IPS-20b (cell line): ENCODE results near the gene ENGASE.

Source experiments
- H3K27ac ChIP-seq: one replicate; pipeline ENCODE4 v1.5.1; 2013; ENCODE audit warnings: low read length
- H3K27me3 ChIP-seq: 2 replicates; pipeline ENCODE4 v1.6.1; 2013; ENCODE audit warnings: mild to moderate bottlenecking, low read length, inconsistent platforms; ENCODE audit not compliant: insufficient read depth
- H3K36me3 ChIP-seq: 2 replicates; pipeline ENCODE4 v1.6.1; 2013; ENCODE audit warnings: low read depth, mild to moderate bottlenecking, inconsistent platforms, low read length, moderate library complexity; ENCODE audit not compliant: insufficient read depth
- H3K4me1 ChIP-seq: 2 replicates; pipeline ENCODE4 v1.6.1; 2013; ENCODE audit warnings: mild to moderate bottlenecking, control low read depth, inconsistent platforms, low read length, moderate library complexity; ENCODE audit not compliant: insufficient read depth
- H3K4me3 ChIP-seq: 2 replicates; pipeline ENCODE4 v1.5.1; 2013; ENCODE audit warnings: mild to moderate bottlenecking, low read length, inconsistent platforms
- H3K9ac ChIP-seq: 2 replicates; pipeline ENCODE4 v1.6.1; 2013; ENCODE audit warnings: low read depth, mild to moderate bottlenecking, inconsistent platforms, low read length, moderate library complexity
- H3K9me3 ChIP-seq: 2 replicates; pipeline ENCODE4 v1.6.1; 2013; ENCODE audit warnings: mild to moderate bottlenecking, low read depth, low read length, inconsistent platforms; ENCODE audit not compliant: insufficient read depth

ENGASE gene

GRCh38 chr17:79048826-79049755, 25.5 kb upstream of the ENGASE start:
- H3K9ac ChIP-seq = no peak overlapping the region
- H3K4me1 ChIP-seq = no peaks in the 10 kb centered on the region; the same call in 1 of the 2 replicates

GRCh38 chr17:79049821-79050220, 24.8 kb upstream of the ENGASE start:
- Histone ChIP-seq H3K36me3 (no peaks in the 10 kb centered on the region), H3K4me3 (no peak overlapping the region), H3K27me3 (peaks cover 10% of the 10 kb centered on the region), H3K9ac (no peak overlapping the region), H3K9me3 (no peaks in the 10 kb centered on the region; the same call in 1 of the 2 replicates), H3K4me1 (no peaks in the 10 kb centered on the region; the same call in 1 of the 2 replicates), H3K27ac (no peak overlapping the region)

More at GRCh38 chr17:79048826-79049755, 25.5 kb upstream of the ENGASE start:
- Histone ChIP-seq H3K27ac (no peak overlapping the region), H3K36me3 (no peaks in the 10 kb centered on the region), H3K9me3 (no peaks in the 10 kb centered on the region; the same call in 1 of the 2 replicates), H3K27me3 (peaks cover 17% of the 10 kb centered on the region), H3K4me3 (no peak overlapping the region)

GRCh38 chr17:79050551-79050950, 24.1 kb upstream of the ENGASE start:
- Histone ChIP-seq H3K4me1 (no peaks in the 10 kb centered on the region), H3K36me3 (no peaks in the 10 kb centered on the region), H3K4me3 (no peak overlapping the region), H3K9me3 (no peaks in the 10 kb centered on the region; the same call in 1 of the 2 replicates), H3K27me3 (peaks cover 2% of the 10 kb centered on the region), H3K9ac (no peak overlapping the region), H3K27ac (no peak overlapping the region)

GRCh38 chr17:79051306-79051705, 23.3 kb upstream of the ENGASE start:
- Histone ChIP-seq H3K27me3 (no peaks in the 10 kb centered on the region; the same call in 1 of the 2 replicates), H3K9ac (no peak overlapping the region), H3K4me3 (no peak overlapping the region), H3K9me3 (no peaks in the 10 kb centered on the region; the same call in 1 of the 2 replicates), H3K4me1 (no peaks in the 10 kb centered on the region), H3K27ac (no peak overlapping the region), H3K36me3 (no peaks in the 10 kb centered on the region)

- Histone ChIP-seq H3K36me3 (no peaks in the 10 kb centered on the region), H3K4me1 (no peaks in the 10 kb centered on the region), H3K27me3 (no peaks in the 10 kb centered on the region; the same call in 1 of the 2 replicates), H3K9ac (no peak overlapping the region), H3K27ac (no peak overlapping the region), H3K9me3 (no peaks in the 10 kb centered on the region; the same call in 1 of the 2 replicates), H3K4me3 (no peak overlapping the region)
Measured at GRCh38 chr17:79052131-79052530, 22.5 kb upstream of the ENGASE start.

- H3K9ac ChIP-seq = no peak overlapping the region
- no peaks in the 10 kb centered on the region; the same call in 1 of the 2 replicates for H3K27me3 ChIP-seq
- H3K4me3 ChIP-seq = no peak overlapping the region
- H3K36me3 ChIP-seq = no peaks in the 10 kb centered on the region
- H3K27ac ChIP-seq = no peak overlapping the region
- no peaks in the 10 kb centered on the region for H3K4me1 ChIP-seq
- no peaks in the 10 kb centered on the region; the same call in 1 of the 2 replicates for H3K9me3 ChIP-seq
Measured at GRCh38 chr17:79053251-79053925, 21.2 kb upstream of the ENGASE start.

GRCh38 chr17:79054200-79054960, 20.2 kb upstream of the ENGASE start:
- H3K36me3 ChIP-seq = no peaks in the 10 kb centered on the region
- no peaks in the 10 kb centered on the region; the same call in 1 of the 2 replicates for H3K9me3 ChIP-seq
- H3K27me3 ChIP-seq = no peaks in the 10 kb centered on the region; the same call in 1 of the 2 replicates
- no peaks in the 10 kb centered on the region for H3K4me1 ChIP-seq
- H3K9ac ChIP-seq = no peak overlapping the region
- H3K4me3 ChIP-seq = no peak overlapping the region
- H3K27ac ChIP-seq = no peak overlapping the region

GRCh38 chr17:79055197-79055596, 19.4 kb upstream of the ENGASE start:
- H3K27ac ChIP-seq = no peak overlapping the region
- H3K36me3 ChIP-seq = no peaks in the 10 kb centered on the region
- H3K4me1 ChIP-seq = no peaks in the 10 kb centered on the region
- H3K9ac ChIP-seq = no peak overlapping the region
- H3K4me3 ChIP-seq = no peak overlapping the region
- no peaks in the 10 kb centered on the region; the same call in 1 of the 2 replicates for H3K9me3 ChIP-seq
- H3K27me3 ChIP-seq = no peaks in the 10 kb centered on the region; the same call in 1 of the 2 replicates

- Histone ChIP-seq H3K9me3 (no peaks in the 10 kb centered on the region; the same call in 1 of the 2 replicates), H3K27me3 (no peaks in the 10 kb centered on the region), H3K4me3 (no peak overlapping the region), H3K9ac (no peak overlapping the region), H3K27ac (no peak overlapping the region), H3K36me3 (no peaks in the 10 kb centered on the region), H3K4me1 (no peaks in the 10 kb centered on the region)
Measured at GRCh38 chr17:79057737-79058385, 16.8 kb upstream of the ENGASE start.

- Histone ChIP-seq H3K9ac (no peak overlapping the region), H3K27ac (no peak overlapping the region), H3K27me3 (no peaks in the 10 kb centered on the region), H3K4me3 (no peak overlapping the region), H3K4me1 (no peaks in the 10 kb centered on the region), H3K36me3 (no peaks in the 10 kb centered on the region), H3K9me3 (no peaks in the 10 kb centered on the region)
Measured at GRCh38 chr17:79062691-79063090, 11.9 kb upstream of the ENGASE start.

GRCh38 chr17:79064026-79064425, 10.6 kb upstream of the ENGASE start:
- no peak overlapping the region for H3K27ac ChIP-seq
- H3K9ac ChIP-seq = no peak overlapping the region
- no peaks in the 10 kb centered on the region for H3K36me3 ChIP-seq
- no peaks in the 10 kb centered on the region; the same call in 1 of the 2 replicates for H3K27me3 ChIP-seq
- H3K9me3 ChIP-seq = no peaks in the 10 kb centered on the region
- H3K4me3 ChIP-seq = no peak overlapping the region
- no peaks in the 10 kb centered on the region for H3K4me1 ChIP-seq
